Ascending aorta (tissue), 2 donors: Measurements from ENCODE around the gene PEAK1. TPM values are rescaled to one million over a fixed set of nuclear protein-coding genes. Genes with fewer than 3 reads are reported as not detected.
A peak's percentile ranks its signal among the peaks of the same experiment; 100 is the strongest.

Experiments
- DNase-seq, 2 donors: peaks; one replicate each; pipeline ENCODE4 v3.0.0-alpha.2; 2019; ENCODE audit warnings: low spot score in 2 of 2
- H3K27ac ChIP-seq, 2 donors: fragments of 200-600 bp; sonication (generic); one replicate each; pipeline ENCODE4 v1.5.1; 2016 to 2017; ENCODE audit warnings: mild to moderate bottlenecking in 1 of 2
- H3K27me3 ChIP-seq: fragments of 200-600 bp; sonication (generic); one replicate; pipeline ENCODE4 v1.5.1; 2017
- H3K36me3 ChIP-seq, 2 donors: fragments of 200-600 bp; sonication (generic); one replicate each; pipeline ENCODE4 v1.5.1; 2016
- H3K4me1 ChIP-seq, 2 donors: fragments of 200-600 bp; sonication (generic); one replicate each; pipeline ENCODE4 v1.5.1; 2016 to 2017; ENCODE audit warnings: mild to moderate bottlenecking in 1 of 2
- H3K4me3 ChIP-seq, 2 donors: fragments of 200-600 bp; sonication (generic); one replicate each; pipeline ENCODE4 v1.5.1; 2016 to 2017; ENCODE audit warnings: mild to moderate bottlenecking in 1 of 2
- H3K9me3 ChIP-seq, 2 donors: fragments of 200-600 bp; sonication (generic); one replicate each; pipeline ENCODE4 v1.5.1; 2016
- intact Hi-C: fragments of 100-400 bp; cut with DNase I; formaldehyde crosslinking; loops from one replicate; pipeline ENCODE4 v1.15.1; 2023
- total RNA-seq: library from RNA; depleted of rRNA; stranded (reverse); fragments of >200 nt; gene quantifications from one replicate; pipeline ENCODE4 v1.1.0, GENCODE V29; 2016
- TF ChIP-seq, protein P1 (sequence below), 3 experiments: fragments of 200-600 bp in 2 of 3; fragments of 450-650 bp in 1 of 3; sonication (generic) in 2 of 3; IDR thresholded peaks; one replicate each; pipeline ENCODE4 v1.5.1; 2016 to 2019; ENCODE audit warnings: antibody characterized with exemption in 3 of 3, mild to moderate bottlenecking in 1 of 3, moderate library complexity in 1 of 3

PEAK1 gene
- total RNA-seq, 1 donor from 2014 or later = 53.7 TPM

DNA sequence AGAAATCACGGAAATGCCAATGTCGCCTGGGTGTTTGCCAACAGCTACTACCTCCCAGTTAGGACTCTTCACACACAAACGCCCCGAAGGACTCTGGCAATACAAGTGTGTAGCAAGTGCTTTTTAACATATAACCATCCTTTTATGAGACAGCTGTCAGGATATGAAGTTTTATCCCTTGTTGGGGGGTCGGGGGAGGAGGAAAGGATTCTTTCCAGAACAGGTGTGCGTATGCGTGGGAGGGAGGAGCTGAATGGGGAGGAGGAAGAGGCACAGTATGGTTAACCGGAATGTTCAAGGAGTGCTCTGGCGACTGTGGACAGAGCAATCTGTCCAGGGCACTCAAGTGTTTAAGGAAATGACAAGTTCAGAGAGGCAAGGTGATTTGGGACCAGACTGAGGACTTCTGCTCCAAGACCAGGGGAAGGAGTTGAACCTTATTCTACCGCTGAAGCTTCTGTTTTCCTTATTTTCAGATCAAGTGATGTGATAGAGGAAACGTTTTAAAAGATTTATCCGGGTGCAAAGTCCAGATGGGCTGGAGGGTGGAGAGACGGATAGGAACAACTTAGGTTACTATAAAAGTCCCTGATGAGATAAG is 350.3 kb downstream of the PEAK1 start:
- H3K27me3 ChIP-seq = no peaks in the 10 kb centered on the region
- H3K36me3 ChIP-seq = no peaks in the 10 kb centered on the region
- intact Hi-C loops = no loop called here
- DNase-seq = no peak
- H3K27ac ChIP-seq = peak overlapping the region; percentile 87 to 95
- peaks cover 3 to 18% of the 10 kb centered on the region in 2 donors for H3K4me1 ChIP-seq
- no peaks in the 10 kb centered on the region for H3K9me3 ChIP-seq
- TF ChIP-seq, protein P1, sequence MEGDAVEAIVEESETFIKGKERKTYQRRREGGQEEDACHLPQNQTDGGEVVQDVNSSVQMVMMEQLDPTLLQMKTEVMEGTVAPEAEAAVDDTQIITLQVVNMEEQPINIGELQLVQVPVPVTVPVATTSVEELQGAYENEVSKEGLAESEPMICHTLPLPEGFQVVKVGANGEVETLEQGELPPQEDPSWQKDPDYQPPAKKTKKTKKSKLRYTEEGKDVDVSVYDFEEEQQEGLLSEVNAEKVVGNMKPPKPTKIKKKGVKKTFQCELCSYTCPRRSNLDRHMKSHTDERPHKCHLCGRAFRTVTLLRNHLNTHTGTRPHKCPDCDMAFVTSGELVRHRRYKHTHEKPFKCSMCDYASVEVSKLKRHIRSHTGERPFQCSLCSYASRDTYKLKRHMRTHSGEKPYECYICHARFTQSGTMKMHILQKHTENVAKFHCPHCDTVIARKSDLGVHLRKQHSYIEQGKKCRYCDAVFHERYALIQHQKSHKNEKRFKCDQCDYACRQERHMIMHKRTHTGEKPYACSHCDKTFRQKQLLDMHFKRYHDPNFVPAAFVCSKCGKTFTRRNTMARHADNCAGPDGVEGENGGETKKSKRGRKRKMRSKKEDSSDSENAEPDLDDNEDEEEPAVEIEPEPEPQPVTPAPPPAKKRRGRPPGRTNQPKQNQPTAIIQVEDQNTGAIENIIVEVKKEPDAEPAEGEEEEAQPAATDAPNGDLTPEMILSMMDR (IDR thresholded peaks at IDR 0.05) = no peak
- peak overlapping the region; percentile 88 to 93 for H3K4me3 ChIP-seq

DNA sequence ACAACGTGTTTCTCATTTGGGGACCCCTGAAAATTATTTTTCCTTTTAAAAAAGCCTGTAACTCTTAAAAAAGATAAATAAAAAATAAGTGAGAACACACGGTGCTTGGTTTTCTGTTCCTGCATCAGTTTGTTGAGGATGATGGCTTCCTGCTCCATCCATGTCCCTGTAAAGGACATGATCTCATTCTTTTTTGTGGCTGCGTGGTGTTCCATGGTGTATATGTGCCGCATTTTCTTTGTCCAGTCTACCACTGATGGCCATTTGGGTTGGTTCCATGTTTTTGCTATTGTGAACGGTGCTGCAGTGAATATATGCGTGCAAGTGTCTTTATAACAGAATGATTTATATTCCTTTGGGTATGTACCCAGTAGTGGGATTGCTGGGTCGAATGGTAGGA is 351.3 kb downstream of the PEAK1 start:
- Histone ChIP-seq H3K27me3 (no peaks in the 10 kb centered on the region), H3K4me3 (no peak overlapping the region), H3K27ac (no peak overlapping the region), H3K9me3 (no peaks in the 10 kb centered on the region), H3K36me3 (no peaks in the 10 kb centered on the region), H3K4me1 (peaks cover 3 to 22% of the 10 kb centered on the region in 2 donors)
- intact Hi-C loops = no loop called here
- TF ChIP-seq, protein P1 (IDR thresholded peaks at IDR 0.05) = no peak
- no peak for DNase-seq

DNA sequence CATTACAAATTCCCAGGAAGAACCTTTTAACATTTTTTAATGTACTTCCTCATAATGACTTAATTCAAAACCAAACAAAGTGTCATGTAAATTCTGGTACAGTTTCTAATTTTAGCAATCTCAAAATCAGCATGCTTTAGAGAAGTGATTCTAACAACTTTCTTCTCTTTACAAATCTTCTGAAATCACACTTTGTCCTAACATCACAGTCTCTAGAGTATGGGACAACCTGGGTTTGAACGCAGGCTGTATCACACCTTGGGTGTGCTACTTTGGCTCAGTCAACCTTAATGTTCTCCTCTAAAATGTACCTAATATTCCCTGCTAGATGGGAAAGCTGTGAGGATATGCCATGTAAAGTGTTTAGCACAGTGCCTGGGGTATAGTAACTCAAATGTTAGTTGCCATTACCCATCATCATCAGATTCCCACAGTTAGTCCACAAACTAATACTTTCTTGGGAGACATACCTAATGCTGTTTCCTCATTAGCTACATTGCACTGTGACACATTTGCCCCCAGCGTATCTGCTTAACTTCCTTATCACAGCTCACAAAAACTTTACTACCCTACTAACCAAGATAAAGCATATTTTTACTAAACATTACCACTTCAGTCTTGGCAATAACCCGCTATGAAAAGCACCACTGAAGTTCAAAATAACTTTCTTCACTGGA is 352.1 kb downstream of the PEAK1 start:
- peaks cover 3 to 22% of the 10 kb centered on the region in 2 donors for H3K4me1 ChIP-seq
- intact Hi-C loops = no loop called here
- DNase-seq = no peak

DNA sequence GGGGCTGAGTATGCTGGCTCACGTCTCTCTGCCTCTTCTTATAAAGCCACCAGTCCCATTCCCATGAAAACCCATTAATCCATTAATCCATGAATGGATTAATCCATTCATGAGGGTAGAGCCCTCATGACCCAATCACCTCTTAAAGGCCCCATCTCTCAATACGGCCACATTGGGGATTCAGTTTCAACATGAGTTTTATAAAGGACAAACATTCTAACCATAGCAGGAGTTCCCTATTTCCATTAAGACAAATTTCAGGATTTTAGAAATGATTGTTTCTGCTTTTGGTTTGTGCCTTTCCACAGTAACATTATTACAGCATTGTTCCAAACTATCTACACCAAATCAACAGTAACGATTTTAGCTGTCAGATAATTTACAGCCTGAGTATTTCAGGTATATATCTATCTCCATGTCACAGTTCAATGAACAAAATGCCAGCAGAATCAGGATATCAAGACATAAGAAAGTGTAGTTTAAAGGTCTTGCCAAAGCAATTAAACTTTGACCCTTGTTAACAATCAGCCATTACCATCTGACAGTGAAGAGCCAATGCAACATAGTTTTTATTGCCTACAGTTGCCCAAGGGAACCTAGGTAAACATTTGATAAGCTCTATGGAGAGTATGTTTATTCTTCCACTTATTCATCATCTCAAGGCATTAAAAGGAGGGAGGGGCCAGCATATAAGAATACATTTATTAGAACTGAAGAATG is 352.8 kb downstream of the PEAK1 start:
- Histone ChIP-seq H3K9me3 (no peaks in the 10 kb centered on the region), H3K27me3 (no peaks in the 10 kb centered on the region), H3K4me3 (no peak overlapping the region), H3K36me3 (no peaks in the 10 kb centered on the region), H3K4me1 (peaks cover 3 to 22% of the 10 kb centered on the region in 2 donors), H3K27ac (no peak overlapping the region)
- DNase-seq = no peak
- TF ChIP-seq, protein P1 (IDR thresholded peaks at IDR 0.05) = no peak
- intact Hi-C loops = no loop called here

More for the DNA sequence above, 352.1 kb downstream of the PEAK1 start:
- Histone ChIP-seq H3K36me3 (no peaks in the 10 kb centered on the region), H3K27me3 (no peaks in the 10 kb centered on the region), H3K9me3 (no peaks in the 10 kb centered on the region), H3K27ac (no peak overlapping the region), H3K4me3 (no peak overlapping the region)
- TF ChIP-seq, protein P1 (IDR thresholded peaks at IDR 0.05) = no peak

DNA sequence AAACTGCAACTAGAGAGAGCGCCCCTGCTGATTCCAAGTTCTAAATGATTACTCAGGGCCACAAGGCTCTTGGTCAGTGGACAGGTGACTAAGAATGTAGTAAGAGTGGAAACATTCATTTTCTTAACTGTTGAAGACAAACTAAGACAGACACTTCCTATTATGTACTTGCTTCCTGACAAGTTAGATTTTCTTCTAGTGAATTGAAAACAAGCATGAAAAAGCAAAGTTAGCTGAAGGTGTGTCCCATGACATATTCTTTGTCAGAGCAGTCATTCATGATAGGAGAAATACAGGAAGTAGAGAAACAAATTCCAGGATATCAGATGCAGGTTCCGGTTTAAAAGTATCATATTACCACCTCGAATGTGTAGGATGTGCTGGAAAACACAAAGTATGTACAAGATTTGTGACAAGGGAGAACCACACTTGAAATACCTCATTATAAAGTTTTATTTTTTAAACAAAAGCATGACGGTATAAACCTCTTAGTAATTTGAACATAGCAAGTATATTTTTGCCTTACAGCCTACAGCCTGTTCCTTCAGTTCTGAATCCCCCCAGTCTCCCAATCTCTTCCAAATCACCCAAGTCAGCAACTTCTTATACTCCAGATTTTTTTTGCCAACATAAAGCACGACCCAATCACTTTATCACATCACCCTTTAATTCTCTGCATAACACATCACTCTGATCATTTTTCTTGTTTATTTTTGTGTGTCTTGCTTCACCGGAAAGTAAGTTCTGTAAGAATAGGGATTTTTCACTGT is 355.2 kb downstream of the PEAK1 start:
- Histone ChIP-seq H3K27me3 (no peaks in the 10 kb centered on the region), H3K4me3 (no peak overlapping the region), H3K27ac (no peak overlapping the region), H3K9me3 (no peaks in the 10 kb centered on the region), H3K4me1 (peaks cover 8 to 37% of the 10 kb centered on the region in 2 donors), H3K36me3 (no peaks in the 10 kb centered on the region)
- intact Hi-C loops = no loop called here
- DNase-seq = no peak
- TF ChIP-seq, protein P1 (IDR thresholded peaks at IDR 0.05) = no peak
